ENCODE results near the gene CIDEB. TPM values are rescaled to one million over a fixed set of nuclear protein-coding genes. Genes with fewer than 3 reads are reported as not detected.

CIDEB gene
- total and polyA plus RNA-seq, 2 of the 8 experiments (the other 6 are each of a cell fraction or from before 2014, with no cell fraction given), result 0.11 TPM; not detected in 1

GRCh38 chr14:24255931-24256711, 51.7 kb downstream of the CIDEB start:
- H3K14ac ChIP-seq (ENCODE audit: insufficient read length), result no peak overlapping the region
- no peak overlapping the region for H2BK5ac ChIP-seq (ENCODE audit: low read depth, low read length)
- H3K56ac ChIP-seq (replicated peaks; ENCODE audit: insufficient read length, low read depth, low read length), result no peak overlapping the region
- H2AFZ ChIP-seq (ENCODE audit: low read length), result no peak overlapping the region
- no peak overlapping the region for H3K4me3 ChIP-seq (ENCODE audit: extremely low read depth in 1 of 4, insufficient read depth in 2 of 4, low read depth in 3 of 4, low read length in 4 of 4)
- H2BK15ac ChIP-seq (ENCODE audit: low read length), result no peak overlapping the region
- no peak overlapping the region for H2BK12ac ChIP-seq (ENCODE audit: low read depth, low read length)
- H4K5ac ChIP-seq (ENCODE audit: insufficient read length, low read depth, low read length), result no peak overlapping the region
- no peak overlapping the region for H4K8ac ChIP-seq (ENCODE audit: extremely low read depth, insufficient read depth, low read length)
- H4K20me1 ChIP-seq (replicated peaks in 1 of 2; ENCODE audit: control insufficient read depth in 1 of 2, insufficient read depth in 2 of 2, low read length in 2 of 2), result peaks cover 0 to 2% of the 10 kb centered on the region in 2 experiments
- H3K18ac ChIP-seq (ENCODE audit: extremely low read depth, low read length), result no peak overlapping the region
- no peaks in the 10 kb centered on the region; a peak in 1 of 7 replicates for H3K27me3 ChIP-seq (replicated peaks in 1 of 4; ENCODE audit: control insufficient read depth in 3 of 4, extremely low read depth in 1 of 4, insufficient read depth in 3 of 4, low read length in 3 of 4)
- no peak overlapping the region for H2BK120ac ChIP-seq (replicated peaks; ENCODE audit: low read depth, low read length)
- CTCF ChIA-PET (ENCODE audit: partially characterized antibody), result interaction anchor here (0.6 to 6.0 kb wide), 9 partner anchors 8 to 145 kb away, joined by 3 to 63 read pairs (median 3); partner anchors contain the start of genes DHRS1, NOP9, RABGGTA and TINF2
- TF ChIP-seq SIRT6 (IDR thresholded peaks at IDR 0.05; ENCODE audit: low read length) (no peak), TAF1 (IDR thresholded peaks at IDR 0.05; ENCODE audit: low read depth, low read length) (no peak), CBX5 (IDR thresholded peaks at IDR 0.05; ENCODE audit: low read depth, low read length) (no peak), BACH1 (IDR thresholded peaks at IDR 0.05; ENCODE audit: low read length) (no peak), RBBP5 (IDR thresholded peaks at IDR 0.05; ENCODE audit: borderline replicate concordance, low read depth, low read length) (no peak), GTF2F1 (IDR thresholded peaks at IDR 0.05; ENCODE audit: borderline replicate concordance, low read depth, low read length) (no peak), CHD1 (IDR thresholded peaks at IDR 0.05; ENCODE audit: low read depth, low read length) (no peak), NRF1 (IDR thresholded peaks at IDR 0.05; ENCODE audit: low read depth, low read length) (no peak)
- POLR2A ChIA-PET (ENCODE audit: partially characterized antibody), result interaction anchor here (0.6 to 2.7 kb wide), 5 partner anchors 10 to 1094 kb away, joined by 3 to 10 read pairs (median 4); partner anchors contain the start of gene RABGGTA
- no peak overlapping the region for H3K4ac ChIP-seq (replicated peaks; ENCODE audit: insufficient read length, low read depth, low read length)
- no peak overlapping the region for H4K91ac ChIP-seq (replicated peaks; ENCODE audit: insufficient read length, low read length)
- WGBS, 2 experiments (ENCODE audit: extremely low coverage in 1 of 2, insufficient coverage in 1 of 2, insufficient read length in 1 of 2, insufficient replicate concordance in 2 of 2, low coverage in 1 of 2, low lambda C conversion rate in 2 of 2, missing lambda C conversion rate in 1 of 2), result 82% methylated on average over 12 of the region's 12 CpGs; no CpG with 5 or more reads in 1 of the 2 experiments
- no peaks in the 10 kb centered on the region; a peak in 1 of 7 replicates for H3K4me1 ChIP-seq (replicated peaks in 1 of 4; ENCODE audit: control insufficient read depth in 3 of 4, insufficient read depth in 4 of 4, low read length in 3 of 4)
- no peak overlapping the region for H3K9ac ChIP-seq (replicated peaks in 1 of 4; ENCODE audit: extremely low read depth in 1 of 4, low read depth in 3 of 4, low read length in 3 of 4)
- FAIRE-seq, result no peak
- no peak overlapping the region for H3K4me2 ChIP-seq (ENCODE audit: insufficient read depth in 1 of 2, low read depth in 2 of 2, low read length in 2 of 2)
- no peaks in the 10 kb centered on the region for H3K79me2 ChIP-seq (ENCODE audit: control insufficient read depth in 1 of 2, insufficient read depth in 2 of 2, low read length in 2 of 2)
- no peaks in the 10 kb centered on the region for H3K36me3 ChIP-seq (ENCODE audit: control insufficient read depth in 2 of 4, insufficient read depth in 4 of 4, low read length in 3 of 4)
- H3K9me3 ChIP-seq (ENCODE audit: insufficient read depth in 2 of 2, low read depth in 1 of 2, low read length in 1 of 2), result no peaks in the 10 kb centered on the region
- no peak overlapping the region for H3K27ac ChIP-seq (ENCODE audit: low read depth, low read length)
- H2AK5ac ChIP-seq (ENCODE audit: low read depth, low read length), result no peak overlapping the region
- H3K79me1 ChIP-seq (ENCODE audit: low read depth, low read length), result no peaks in the 10 kb centered on the region
- no peak overlapping the region for H3K23ac ChIP-seq (ENCODE audit: insufficient read length)
- DNase-seq (ENCODE audit: low read depth in 1 of 2, low spot score in 2 of 2), result no peak
- H2BK20ac ChIP-seq (ENCODE audit: low read length), result no peak overlapping the region
- H3K23me2 ChIP-seq (ENCODE audit: low read depth, low read length), result no peaks in the 10 kb centered on the region
